Inflammatory macrophage treated with lipopolysaccharide for 4 hours (primary cell): ENCODE measurements around the gene CTTNBP2.
"Not testable (repeated sequence)": the region's sequence is repeated elsewhere in the genome, so short reads cannot be mapped to it uniquely, and the experiment has no call there.

Experiments used
- DNase-seq: peaks from one replicate; pipeline ENCODE4 v3.0.0-alpha.2; 2020

CTTNBP2 gene

GRCh38 chr7:117737926-117738325 is 135.3 kb downstream of the CTTNBP2 start:
- no peak for DNase-seq

- peak; percentile 12 for DNase-seq
Measured at GRCh38 chr7:117731455-117731854, 141.8 kb downstream of the CTTNBP2 start.

- DNase-seq: no peak
Measured at GRCh38 chr7:117730390-117730789, 142.9 kb downstream of the CTTNBP2 start.

GRCh38 chr7:117728890-117729624 is 144.2 kb downstream of the CTTNBP2 start:
- no peak for DNase-seq

- DNase-seq: no peak
Measured at GRCh38 chr7:117724898-117725297, 148.3 kb downstream of the CTTNBP2 start.

GRCh38 chr7:117719377-117719776 is 153.9 kb downstream of the CTTNBP2 start:
- no peak for DNase-seq

GRCh38 chr7:117718116-117718835 is 155.0 kb downstream of the CTTNBP2 start:
- DNase-seq: no peak

- DNase-seq: no peak
Measured at GRCh38 chr7:117717357-117717756, 155.9 kb downstream of the CTTNBP2 start.

GRCh38 chr7:117716707-117717299 is 156.4 kb downstream of the CTTNBP2 start:
- no peak for DNase-seq

- DNase-seq: peak; percentile 19
Measured at GRCh38 chr7:117715784-117716445, 157.3 kb downstream of the CTTNBP2 start.

- DNase-seq: no peak
Measured at GRCh38 chr7:117711556-117711955, 161.7 kb downstream of the CTTNBP2 start.

- not testable (repeated sequence) for DNase-seq
Measured at GRCh38 chr7:117708173-117708572, 165.1 kb downstream of the CTTNBP2 start.

GRCh38 chr7:117707080-117707479 is 166.2 kb downstream of the CTTNBP2 start:
- no peak for DNase-seq

GRCh38 chr7:117706210-117706609 is 167.0 kb downstream of the CTTNBP2 start:
- no peak for DNase-seq

- DNase-seq: no peak
Measured at GRCh38 chr7:117705630-117706029, 167.6 kb downstream of the CTTNBP2 start.

GRCh38 chr7:117704063-117704462 is 169.2 kb downstream of the CTTNBP2 start:
- DNase-seq: no peak

- no peak for DNase-seq
Measured at GRCh38 chr7:117698018-117698417, 175.2 kb downstream of the CTTNBP2 start.

- no peak for DNase-seq
Measured at GRCh38 chr7:117692338-117692737, 180.9 kb downstream of the CTTNBP2 start.

- DNase-seq: no peak
Measured at GRCh38 chr7:117690147-117690546, 183.1 kb downstream of the CTTNBP2 start.

GRCh38 chr7:117689406-117689805 is 183.8 kb downstream of the CTTNBP2 start:
- DNase-seq: no peak

GRCh38 chr7:117688126-117688525 is 185.1 kb downstream of the CTTNBP2 start:
- no peak for DNase-seq

- DNase-seq: no peak
Measured at GRCh38 chr7:117686311-117686935, 186.8 kb downstream of the CTTNBP2 start.

GRCh38 chr7:117685795-117686194 is 187.4 kb downstream of the CTTNBP2 start:
- no peak for DNase-seq
